GM23338 (cell line): ENCODE data around the gene DCHS1. TPM values are rescaled to one million over a fixed set of nuclear protein-coding genes. Genes with fewer than 3 reads are reported as not detected.

Experiments used
- ATAC-seq: fragments of 200-7000 bp; cut with Tn5 transposase; 3 replicates; pipeline ENCODE4 v1.9.1; 2020
- DNase-seq: peaks from one replicate; pipeline ENCODE4 v3.0.0-alpha.2; 2015; ENCODE audit warnings: low spot score
- H2AFZ ChIP-seq: fragments of 200-600 bp; sonication (generic); 2 replicates; pipeline ENCODE4 v1.8.0; 2016; ENCODE audit warnings: antibody characterized with exemption, mild to moderate bottlenecking, moderate library complexity
- H3F3A ChIP-seq: fragments of 200-600 bp; sonication (generic); replicated peaks from 2 replicates; pipeline ENCODE4 v1.8.0; 2017; ENCODE audit warnings: antibody characterized with exemption, mixed run types, low read depth
- H3K27ac ChIP-seq: fragments of 200-600 bp; sonication (generic); 2 replicates; pipeline ENCODE4 v1.6.1; 2016; ENCODE audit warnings: low read depth
- H3K27me3 ChIP-seq: fragments of 200-600 bp; sonication (generic); 2 replicates; pipeline ENCODE4 v1.8.0; 2016; ENCODE audit warnings: mild to moderate bottlenecking, mixed run types, moderate library complexity; ENCODE audit not compliant: insufficient read depth
- H3K36me3 ChIP-seq: fragments of 200-600 bp; sonication (generic); 2 replicates; pipeline ENCODE4 v1.8.0; 2016; ENCODE audit warnings: mild to moderate bottlenecking; ENCODE audit not compliant: insufficient read depth
- H3K4me1 ChIP-seq: fragments of 200-600 bp; sonication (generic); 2 replicates; pipeline ENCODE4 v1.8.0; 2016; ENCODE audit warnings: mild to moderate bottlenecking, moderate library complexity; ENCODE audit not compliant: insufficient read depth
- H3K4me2 ChIP-seq: fragments of 200-600 bp; sonication (generic); 2 replicates; pipeline ENCODE4 v1.7.1; 2017; ENCODE audit warnings: mixed run types
- H3K4me3 ChIP-seq: fragments of 200-600 bp; sonication (generic); 2 replicates; pipeline ENCODE4 v1.6.1; 2016; ENCODE audit warnings: mixed run types
- H3K79me2 ChIP-seq: fragments of 200-600 bp; sonication (generic); replicated peaks from 2 replicates; pipeline ENCODE4 v1.8.0; 2017; ENCODE audit warnings: mild to moderate bottlenecking; ENCODE audit not compliant: insufficient read depth
- H3K9me2 ChIP-seq: fragments of 200-600 bp; sonication (generic); 2 replicates; pipeline ENCODE4 v1.8.0; 2017; ENCODE audit not compliant: insufficient read depth
- H4K20me1 ChIP-seq: fragments of 200-600 bp; sonication (generic); replicated peaks from 2 replicates; pipeline ENCODE4 v1.8.0; 2017; ENCODE audit warnings: mild to moderate bottlenecking; ENCODE audit not compliant: insufficient read depth
- H3K27ac Mint-ChIP-seq: 2 replicates; pipeline ENCODE4 v1.8.0; 2020; ENCODE audit warnings: inconsistent platforms, mild to moderate bottlenecking, moderate library complexity, mixed read lengths
- H3K27me3 Mint-ChIP-seq: 3 replicates; pipeline ENCODE4 v1.8.0; 2022; ENCODE audit warnings: low read depth, mild to moderate bottlenecking, moderate library complexity, mixed read lengths, inconsistent platforms; ENCODE audit not compliant: insufficient read depth, poor library complexity
- H3K36me3 Mint-ChIP-seq: 3 replicates; pipeline ENCODE4 v1.8.0; 2021; ENCODE audit warnings: low read depth, mild to moderate bottlenecking, inconsistent platforms, moderate library complexity, mixed read lengths
- H3K4me1 Mint-ChIP-seq: 3 replicates; pipeline ENCODE4 v1.8.0; 2020; ENCODE audit warnings: mild to moderate bottlenecking, inconsistent platforms, mixed read lengths
- H3K4me3 Mint-ChIP-seq: 3 replicates; pipeline ENCODE4 v1.8.0; 2021; ENCODE audit warnings: moderate library complexity, mild to moderate bottlenecking, inconsistent platforms, mixed read lengths
- H3K9me3 Mint-ChIP-seq: 3 replicates; pipeline ENCODE4 v1.8.0; 2020; ENCODE audit warnings: moderate library complexity, mild to moderate bottlenecking, inconsistent platforms, mixed read lengths
- CREB1 ChIP-seq: fragments of 250-450 bp; sonication (Bioruptor Pico); IDR thresholded peaks from 2 replicates; pipeline ENCODE4 v1.5.0; 2020; ENCODE audit warnings: low read depth, mild to moderate bottlenecking, moderate library complexity
- EZH2phosphoT487 ChIP-seq: fragments of 200-600 bp; sonication (generic); IDR thresholded peaks from one replicate; pipeline ENCODE4 v1.8.1; 2018; ENCODE audit warnings: antibody characterized with exemption; ENCODE audit not compliant: unreplicated experiment
- JUNB ChIP-seq: IDR thresholded peaks from one replicate; pipeline ENCODE4 v1.6.1; 2016; ENCODE audit warnings: antibody characterized with exemption; ENCODE audit not compliant: unreplicated experiment
- POLR2AphosphoS5 ChIP-seq: IDR thresholded peaks from 2 replicates; pipeline ENCODE4 v1.6.1; 2016; ENCODE audit warnings: antibody characterized with exemption, low read depth
- ZNF114 ChIP-seq: fragments of 250-450 bp; sonication (Bioruptor Pico); IDR thresholded peaks from 2 replicates; pipeline ENCODE4 v1.5.0; 2020; ENCODE audit warnings: mild to moderate bottlenecking, moderate library complexity
- ZNF331 ChIP-seq: fragments of 250-450 bp; sonication (Bioruptor Pico); IDR thresholded peaks from 2 replicates; pipeline ENCODE4 v1.5.0; 2020; ENCODE audit warnings: low read depth, mild to moderate bottlenecking, moderate library complexity
- polyA plus RNA-seq: library from polyadenylated mRNA; unstranded; fragments of >200 nt; fragmentation: Nextera tagmentation; extraction: Ambion mirVana; gene quantifications from 2 replicates; pipeline ENCODE4 v1.2.1, GENCODE V29; 2016
- total RNA-seq: library from RNA; depleted of rRNA; stranded (reverse); fragments of >200 nt; shearing (Covaris generic); gene quantifications from 2 replicates; pipeline ENCODE4 v1.2.3, GENCODE V29; 2014
- TF ChIP-seq, protein P1 (sequence below): IDR thresholded peaks from one replicate; pipeline ENCODE4 v1.6.1; 2018; ENCODE audit warnings: antibody characterized with exemption; ENCODE audit not compliant: unreplicated experiment
- TF ChIP-seq, protein P2 (sequence below), 2 experiments: fragments of 200-600 bp in 1 of 2; sonication (generic) in 1 of 2; conservative IDR thresholded peaks; 2 replicates each; pipeline versions ENCODE4 v1.5.1 to v1.6.1; 2016 to 2017; ENCODE audit warnings: antibody characterized with exemption in 2 of 2, low read depth in 2 of 2, mild to moderate bottlenecking in 2 of 2, moderate library complexity in 1 of 2

DCHS1 gene
- total and polyA plus RNA-seq, 2 experiments from 2014 or later: 2.3 to 20.7 TPM

DNA sequence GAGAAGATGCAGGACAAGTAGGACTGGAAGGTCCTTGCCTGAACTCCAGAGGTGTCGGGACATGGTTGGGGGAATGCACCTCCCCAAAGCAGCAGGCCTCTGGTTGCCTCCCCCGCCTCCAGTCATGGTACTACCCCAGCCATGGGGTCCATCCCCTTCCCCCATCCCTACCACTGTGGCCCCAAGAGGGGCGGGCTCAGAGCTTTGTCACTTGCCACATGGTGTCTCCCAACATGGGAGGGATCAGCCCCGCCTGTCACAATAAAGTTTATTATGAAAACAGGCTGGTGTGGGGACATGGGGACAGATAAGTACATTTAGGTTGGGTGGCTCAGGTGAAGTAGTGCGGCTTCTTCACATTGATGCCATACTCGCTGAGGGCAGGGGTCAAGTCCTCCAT is 45.0 kb downstream of the DCHS1 start:
- no peaks in the 10 kb centered on the region for H3K9me3 Mint-ChIP-seq

DNA sequence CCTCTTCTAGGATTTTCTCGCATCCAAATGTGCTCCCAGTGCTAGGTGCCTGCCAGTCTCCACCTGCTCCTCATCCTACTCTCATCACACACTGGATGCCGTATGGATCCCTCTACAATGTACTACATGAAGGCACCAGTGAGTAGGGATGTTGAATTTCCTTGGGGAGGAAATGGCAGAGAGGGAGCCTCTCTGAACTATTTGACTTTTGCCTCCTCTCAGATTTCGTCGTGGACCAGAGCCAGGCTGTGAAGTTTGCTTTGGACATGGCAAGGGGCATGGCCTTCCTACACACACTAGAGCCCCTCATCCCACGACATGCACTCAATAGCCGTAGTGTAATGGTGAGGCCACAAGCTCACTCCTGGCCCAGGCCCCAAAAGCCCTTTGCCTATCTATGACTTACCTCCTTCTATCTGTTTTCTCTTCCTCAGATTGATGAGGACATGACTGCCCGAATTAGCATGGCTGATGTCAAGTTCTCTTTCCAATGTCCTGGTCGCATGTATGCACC is 46.0 kb downstream of the DCHS1 start:
- Histone ChIP-seq H3K4me2 (no peak overlapping the region), H3K4me3 (no peak overlapping the region), H3K27me3 (no peaks in the 10 kb centered on the region), H3K4me1 (peaks cover 33% of the 10 kb centered on the region), H4K20me1 (no peaks in the 10 kb centered on the region; the same call in 1 of the 2 replicates), H2AFZ (no peak overlapping the region), H3F3A (peaks cover 10% of the 10 kb centered on the region; the same call in 1 of the 2 replicates), H3K9me2 (no peaks in the 10 kb centered on the region), H3K27ac (no peak overlapping the region), H3K36me3 (peaks cover 35% of the 10 kb centered on the region), H3K79me2 (peaks cover 42% of the 10 kb centered on the region)
- H3K9me3 Mint-ChIP-seq: no peaks in the 10 kb centered on the region
- peaks cover 15% of the 10 kb centered on the region for H3K27me3 Mint-ChIP-seq
- peaks cover 22% of the 10 kb centered on the region for H3K4me1 Mint-ChIP-seq
- H3K27ac Mint-ChIP-seq: no peak overlapping the region
- H3K36me3 Mint-ChIP-seq: peaks cover 51% of the 10 kb centered on the region
- ATAC-seq (no peak), DNase-seq (no peak)
- H3K4me3 Mint-ChIP-seq: peak overlapping the region; percentile 44; the same call in 1 of the 3 replicates
- no peak for TF ChIP-seq ZNF114
- TF ChIP-seq JUNB: no peak
- TF ChIP-seq ZNF331: no peak
- TF ChIP-seq, protein P1, sequence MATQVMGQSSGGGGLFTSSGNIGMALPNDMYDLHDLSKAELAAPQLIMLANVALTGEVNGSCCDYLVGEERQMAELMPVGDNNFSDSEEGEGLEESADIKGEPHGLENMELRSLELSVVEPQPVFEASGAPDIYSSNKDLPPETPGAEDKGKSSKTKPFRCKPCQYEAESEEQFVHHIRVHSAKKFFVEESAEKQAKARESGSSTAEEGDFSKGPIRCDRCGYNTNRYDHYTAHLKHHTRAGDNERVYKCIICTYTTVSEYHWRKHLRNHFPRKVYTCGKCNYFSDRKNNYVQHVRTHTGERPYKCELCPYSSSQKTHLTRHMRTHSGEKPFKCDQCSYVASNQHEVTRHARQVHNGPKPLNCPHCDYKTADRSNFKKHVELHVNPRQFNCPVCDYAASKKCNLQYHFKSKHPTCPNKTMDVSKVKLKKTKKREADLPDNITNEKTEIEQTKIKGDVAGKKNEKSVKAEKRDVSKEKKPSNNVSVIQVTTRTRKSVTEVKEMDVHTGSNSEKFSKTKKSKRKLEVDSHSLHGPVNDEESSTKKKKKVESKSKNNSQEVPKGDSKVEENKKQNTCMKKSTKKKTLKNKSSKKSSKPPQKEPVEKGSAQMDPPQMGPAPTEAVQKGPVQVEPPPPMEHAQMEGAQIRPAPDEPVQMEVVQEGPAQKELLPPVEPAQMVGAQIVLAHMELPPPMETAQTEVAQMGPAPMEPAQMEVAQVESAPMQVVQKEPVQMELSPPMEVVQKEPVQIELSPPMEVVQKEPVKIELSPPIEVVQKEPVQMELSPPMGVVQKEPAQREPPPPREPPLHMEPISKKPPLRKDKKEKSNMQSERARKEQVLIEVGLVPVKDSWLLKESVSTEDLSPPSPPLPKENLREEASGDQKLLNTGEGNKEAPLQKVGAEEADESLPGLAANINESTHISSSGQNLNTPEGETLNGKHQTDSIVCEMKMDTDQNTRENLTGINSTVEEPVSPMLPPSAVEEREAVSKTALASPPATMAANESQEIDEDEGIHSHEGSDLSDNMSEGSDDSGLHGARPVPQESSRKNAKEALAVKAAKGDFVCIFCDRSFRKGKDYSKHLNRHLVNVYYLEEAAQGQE: no peak
- peak; percentile 21; the same call in 1 of the 2 replicates for TF ChIP-seq POLR2AphosphoS5
- TF ChIP-seq CREB1 (CRISPR knock-in tag): no peak

More for the DNA sequence above, 45.0 kb downstream of the DCHS1 start:
- ATAC-seq (no peak), DNase-seq (no peak)
- H3F3A ChIP-seq: peaks cover 10% of the 10 kb centered on the region; the same call in 1 of the 2 replicates
- peak overlapping the region; percentile 80 for H3K4me3 ChIP-seq
- Mint-ChIP-seq H3K4me1 (peaks cover 20% of the 10 kb centered on the region), H3K27ac (peak overlapping the region; percentile 73; the same call in 1 of the 2 replicates), H3K27me3 (peaks cover 18% of the 10 kb centered on the region), H3K36me3 (peaks cover 51% of the 10 kb centered on the region), H3K4me3 (peak overlapping the region; percentile 87; the same call in 2 of the 3 replicates)
- TF ChIP-seq EZH2phosphoT487 (no peak), ZNF331 (no peak), JUNB (no peak)
- TF ChIP-seq, protein P2, sequence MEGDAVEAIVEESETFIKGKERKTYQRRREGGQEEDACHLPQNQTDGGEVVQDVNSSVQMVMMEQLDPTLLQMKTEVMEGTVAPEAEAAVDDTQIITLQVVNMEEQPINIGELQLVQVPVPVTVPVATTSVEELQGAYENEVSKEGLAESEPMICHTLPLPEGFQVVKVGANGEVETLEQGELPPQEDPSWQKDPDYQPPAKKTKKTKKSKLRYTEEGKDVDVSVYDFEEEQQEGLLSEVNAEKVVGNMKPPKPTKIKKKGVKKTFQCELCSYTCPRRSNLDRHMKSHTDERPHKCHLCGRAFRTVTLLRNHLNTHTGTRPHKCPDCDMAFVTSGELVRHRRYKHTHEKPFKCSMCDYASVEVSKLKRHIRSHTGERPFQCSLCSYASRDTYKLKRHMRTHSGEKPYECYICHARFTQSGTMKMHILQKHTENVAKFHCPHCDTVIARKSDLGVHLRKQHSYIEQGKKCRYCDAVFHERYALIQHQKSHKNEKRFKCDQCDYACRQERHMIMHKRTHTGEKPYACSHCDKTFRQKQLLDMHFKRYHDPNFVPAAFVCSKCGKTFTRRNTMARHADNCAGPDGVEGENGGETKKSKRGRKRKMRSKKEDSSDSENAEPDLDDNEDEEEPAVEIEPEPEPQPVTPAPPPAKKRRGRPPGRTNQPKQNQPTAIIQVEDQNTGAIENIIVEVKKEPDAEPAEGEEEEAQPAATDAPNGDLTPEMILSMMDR (conservative IDR thresholded peaks at IDR 0.05; ENCODE audit: low read depth in 2 of 2): no peak
- TF ChIP-seq, protein P1: no peak
- peak overlapping the region; percentile 69; the same call in 1 of the 2 replicates for H3K27ac ChIP-seq
- H3K79me2 ChIP-seq: peaks cover 31% of the 10 kb centered on the region
- no peaks in the 10 kb centered on the region for H3K27me3 ChIP-seq
- H3K4me2 ChIP-seq: peak overlapping the region; percentile 92; the same call in 1 of the 2 replicates
- H3K9me2 ChIP-seq: no peaks in the 10 kb centered on the region
- H3K36me3 ChIP-seq: peaks cover 35% of the 10 kb centered on the region
- peaks cover 26% of the 10 kb centered on the region for H3K4me1 ChIP-seq
- no peaks in the 10 kb centered on the region; the same call in 1 of the 2 replicates for H4K20me1 ChIP-seq
- H2AFZ ChIP-seq: no peak overlapping the region
